Heart right ventricle (tissue), 16 donors: ENCODE data around the gene RILPL1. TPM values are rescaled to one million over a fixed set of nuclear protein-coding genes. Genes with fewer than 3 reads are reported as not detected.

Source experiments
- ATAC-seq, 8 donors: fragments of 200-7000 bp; cut with Tn5 transposase; one replicate each; pipeline ENCODE4 v1.9.1; 2020; ENCODE audit warnings: mild to moderate bottlenecking in 8 of 8, moderate library complexity in 8 of 8, moderate number of reproducible peaks in 1 of 8
- DNase-seq, 2 donors: peaks; one replicate each; pipeline ENCODE4 v3.0.0-alpha.2; 2020
- H3K27ac ChIP-seq, 10 donors: fragments of 200-600 bp; sonication (generic) in 2 of 10; one replicate each; pipeline versions ENCODE4 v1.5.0 to v1.8.0; 2020 to 2022; ENCODE audit warnings: mild to moderate bottlenecking in 3 of 10
- H3K27me3 ChIP-seq, 7 donors: fragments of 200-600 bp; one replicate each; pipeline ENCODE4 v1.8.0; 2021 to 2022; ENCODE audit warnings: mild to moderate bottlenecking in 2 of 7
- H3K36me3 ChIP-seq, 9 donors: fragments of 200-600 bp; sonication (generic) in 1 of 9; one replicate each; pipeline versions ENCODE4 v1.5.0 to v1.8.0; 2020 to 2022; ENCODE audit warnings: mild to moderate bottlenecking in 2 of 9
- H3K4me1 ChIP-seq, 9 donors: fragments of 200-600 bp; sonication (generic) in 1 of 9; one replicate each; pipeline versions ENCODE4 v1.5.0 to v1.8.0; 2020 to 2022; ENCODE audit warnings: mild to moderate bottlenecking in 4 of 9
- H3K4me3 ChIP-seq, 10 donors: fragments of 200-600 bp; sonication (generic) in 2 of 10; one replicate each; pipeline versions ENCODE4 v1.5.0 to v1.8.0; 2020 to 2022; ENCODE audit warnings: mild to moderate bottlenecking in 7 of 10, moderate library complexity in 2 of 10
- H3K9me3 ChIP-seq, 11 donors: fragments of 200-600 bp in 10 of 11; sonication (generic) in 2 of 11; one replicate each; pipeline versions ENCODE4 v1.5.0 to v1.8.0; 2013 to 2022; ENCODE audit warnings: mild to moderate bottlenecking in 2 of 11, control low read depth in 1 of 11, moderate library complexity in 1 of 11
- WGBS, 2 donors: extraction: QIAGEN DNeasy Blood & Tissue Kit; methylation state at CpG; one replicate each; pipeline ENCODE4 v1.1.7; 2013; ENCODE audit warnings: inconsistent platforms in 1 of 2; 5-methylcytosine and 5-hydroxymethylcytosine counted together
- intact Hi-C, 10 donors: fragments of 100-400 bp; cut with DNase I; formaldehyde crosslinking; loops; one replicate each; pipeline versions ENCODE4 v1.11.1 to v1.14.2; 2022
- polyA plus RNA-seq, 2 donors: library from polyadenylated mRNA; stranded (reverse); fragments of 200-250 nt; gene quantifications; one replicate each; pipeline ENCODE4 v1.2.3, GENCODE V29; 2013
- total RNA-seq, 10 donors: library from RNA; stranded (reverse); fragmentation: NEBNext Ultra II Directional in 3 of 10; extraction: Animal tissue kit (Norgen Biotek cat#: 25700) in 3 of 10; gene quantifications; one replicate each; pipeline versions ENCODE4 v1.2.1 to v1.2.4, GENCODE V29; 2021 to 2023
- TF ChIP-seq, protein P1 (sequence below), 9 donors: fragments of 200-600 bp; sonication (generic) in 2 of 9; IDR thresholded peaks; one replicate each; pipeline versions ENCODE4 v1.5.0 to v1.8.0; 2021 to 2022; ENCODE audit warnings: antibody characterized with exemption in 9 of 9, mild to moderate bottlenecking in 5 of 9, moderate library complexity in 1 of 9
- donor health status: Arrhythmogenic right ventricular cardiomyopathy.
- donor health status: ischemic (EF 13 %, LVEDD 7.1; RV severe dilation, severe dysfunction).
- donor health status: healthy with polysubstance abuse.
- donor health status: DM: no; HTN: yes; CAD: no.
- donor health status: DM: no; HTN: no; CAD: no.
- donor health status: ischemic (EF 25% LVEDD 6.9; RV normal size, moderate dysfunction).
- donor health status: ischemic (EF 25% LVEDD 5.7; RV mildly dilated, moderate dysfunction).
- donor health status: healthy.
- donor health status: DM: yes; HTN: yes; CAD: no.
- donor health status: Ischemic cardiomyopathy.
- donor health status: ischemic (EF 35%, LVEDD 5.7; RV mildly dilated, moderate dysfunction).
- donor health status: nonischemic (EF 11% LVEDD 7.7; RV severe dilation, severe dysfunction).
- donor health status: DM: yes; HTN: yes; CAD: no.
- donor health status: PGD.
- donor health status: ischemic (EF 29% LVEDD 5.4; RV normal size, mild dysfunction).
- donor health status: nonischemic (EF 23%, LVEDD 6.1; RV moderate dilation, normal function).

Gene RILPL1
- total and polyA plus RNA-seq, 12 donors = 71.4 to 132 (median 86.6) TPM

DNA sequence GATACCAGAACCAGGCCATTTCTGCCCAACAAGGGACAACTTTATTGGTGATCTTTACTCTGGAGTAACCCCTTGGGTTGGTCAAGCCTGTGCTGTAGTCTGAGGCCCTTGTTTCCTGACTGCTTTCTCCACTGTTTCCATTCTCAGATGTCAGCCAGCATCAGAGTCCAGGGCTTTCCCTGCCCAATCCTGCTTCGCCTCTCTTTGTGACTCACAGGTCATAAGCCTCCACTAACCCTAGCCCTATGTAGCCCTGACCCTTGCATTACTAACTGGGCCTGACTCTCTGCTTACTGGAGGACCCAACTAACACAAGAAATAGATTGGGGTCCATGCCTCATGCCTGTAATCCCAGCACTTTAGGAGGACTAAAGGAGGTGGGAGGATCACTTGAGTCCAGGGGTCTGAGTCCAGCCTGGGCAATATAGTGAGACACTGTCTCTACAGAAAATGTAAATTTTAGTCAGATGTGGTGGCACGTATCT is 84.2 kb downstream of the RILPL1 start:
- TF ChIP-seq, protein P1, sequence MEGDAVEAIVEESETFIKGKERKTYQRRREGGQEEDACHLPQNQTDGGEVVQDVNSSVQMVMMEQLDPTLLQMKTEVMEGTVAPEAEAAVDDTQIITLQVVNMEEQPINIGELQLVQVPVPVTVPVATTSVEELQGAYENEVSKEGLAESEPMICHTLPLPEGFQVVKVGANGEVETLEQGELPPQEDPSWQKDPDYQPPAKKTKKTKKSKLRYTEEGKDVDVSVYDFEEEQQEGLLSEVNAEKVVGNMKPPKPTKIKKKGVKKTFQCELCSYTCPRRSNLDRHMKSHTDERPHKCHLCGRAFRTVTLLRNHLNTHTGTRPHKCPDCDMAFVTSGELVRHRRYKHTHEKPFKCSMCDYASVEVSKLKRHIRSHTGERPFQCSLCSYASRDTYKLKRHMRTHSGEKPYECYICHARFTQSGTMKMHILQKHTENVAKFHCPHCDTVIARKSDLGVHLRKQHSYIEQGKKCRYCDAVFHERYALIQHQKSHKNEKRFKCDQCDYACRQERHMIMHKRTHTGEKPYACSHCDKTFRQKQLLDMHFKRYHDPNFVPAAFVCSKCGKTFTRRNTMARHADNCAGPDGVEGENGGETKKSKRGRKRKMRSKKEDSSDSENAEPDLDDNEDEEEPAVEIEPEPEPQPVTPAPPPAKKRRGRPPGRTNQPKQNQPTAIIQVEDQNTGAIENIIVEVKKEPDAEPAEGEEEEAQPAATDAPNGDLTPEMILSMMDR (IDR thresholded peaks at IDR 0.05) = no peak
- Histone ChIP-seq H3K27me3 (no peaks in the 10 kb centered on the region), H3K9me3 (no peaks in the 10 kb centered on the region), H3K4me1 (peaks cover 8 to 32% (median 24%) of the 10 kb centered on the region in 9 donors), H3K27ac (peak overlapping the region in 3 of 10 donors; percentile 26 to 89 (median 46)), H3K36me3 (no peaks in the 10 kb centered on the region), H3K4me3 (no peak overlapping the region)
- DNase-seq (no peak), ATAC-seq (no peak)
- WGBS, 2 donors = 89 to 90% methylated on average over 2 of the region's 2 CpGs
- intact Hi-C loops = no loop called here

- Histone ChIP-seq H3K36me3 (no peaks in the 10 kb centered on the region), H3K27me3 (no peaks in the 10 kb centered on the region), H3K4me1 (peaks cover 8 to 44% (median 28%) of the 10 kb centered on the region in 9 donors), H3K27ac (peak overlapping the region in 9 of 10 donors; percentile 28 to 90 (median 79)), H3K9me3 (no peaks in the 10 kb centered on the region), H3K4me3 (no peak overlapping the region)
- TF ChIP-seq, protein P1 (IDR thresholded peaks at IDR 0.05) = no peak
- DNase-seq (no peak), ATAC-seq (no peak)
- WGBS, 2 donors = 47 to 51% methylated on average over 4 of the region's 4 CpGs
- intact Hi-C loops = no loop called here
Measured at GRCh38 chr12:123446333-123446713, 87.2 kb downstream of the RILPL1 start.

DNA sequence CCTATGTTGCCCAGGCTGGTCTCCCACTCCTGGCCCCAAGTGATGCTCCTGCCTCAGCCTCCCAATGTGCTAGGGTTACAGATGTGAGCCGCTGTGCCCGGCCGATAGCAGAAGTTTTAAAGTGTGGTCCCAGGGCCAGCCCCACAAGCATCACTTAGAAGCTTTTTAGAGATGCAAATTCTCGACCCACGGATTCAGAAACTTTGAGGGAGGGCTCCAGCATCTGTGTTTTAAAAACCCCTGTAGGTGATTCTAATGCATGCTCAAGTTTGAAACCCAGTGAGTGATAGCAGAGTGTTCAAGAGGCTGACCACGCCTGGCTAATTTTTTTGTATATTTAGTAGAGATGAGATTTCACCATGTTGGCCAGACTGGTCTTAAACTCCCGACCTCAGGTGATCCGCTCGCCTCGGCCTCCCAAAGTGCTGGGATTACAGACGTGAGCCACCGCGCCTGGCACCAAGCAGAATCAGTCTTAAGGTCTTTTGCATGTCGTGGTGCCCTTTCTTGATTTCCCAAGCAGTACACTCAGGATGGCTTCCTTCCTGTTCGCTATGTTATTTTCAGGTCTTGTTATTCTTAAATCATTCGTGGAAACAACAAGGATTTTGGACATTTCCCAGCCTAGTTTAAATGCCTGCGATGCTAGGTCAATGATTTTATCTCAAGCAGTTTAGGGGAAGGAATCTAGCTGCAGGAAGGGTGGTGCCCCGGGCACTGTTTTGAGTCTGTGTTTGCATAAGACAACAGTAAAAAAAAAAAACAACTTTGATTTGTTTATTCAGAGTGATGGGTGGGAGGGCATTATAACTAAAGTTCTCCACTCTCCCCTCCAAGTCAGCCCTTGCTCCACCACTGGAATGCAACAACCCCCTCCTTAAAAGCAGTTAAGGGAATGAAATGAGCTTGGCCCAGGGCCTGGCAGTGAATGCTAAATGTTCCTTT is 87.9 kb downstream of the RILPL1 start:
- Histone ChIP-seq H3K9me3 (no peaks in the 10 kb centered on the region), H3K4me3 (peak overlapping the region in 3 of 10 donors; percentile 2 to 16 (median 13)), H3K27me3 (no peaks in the 10 kb centered on the region), H3K36me3 (no peaks in the 10 kb centered on the region), H3K4me1 (peaks cover 8 to 44% (median 28%) of the 10 kb centered on the region in 9 donors), H3K27ac (peak overlapping the region in 9 of 10 donors; percentile 28 to 90 (median 79))
- DNase-seq (peak; percentile 28 to 32), ATAC-seq (peak; percentile 73 to 88 (median 76))
- intact Hi-C loops = no loop called here
- TF ChIP-seq, protein P1 (IDR thresholded peaks at IDR 0.05) = no peak
- WGBS, 2 donors = 47 to 48% methylated on average over 18 of the region's 18 CpGs

- ATAC-seq (peak in 5 of 8 donors; percentile 11 to 50 (median 28)), DNase-seq (no peak)
- H3K9me3 ChIP-seq = no peaks in the 10 kb centered on the region
- TF ChIP-seq, protein P1 (IDR thresholded peaks at IDR 0.05) = no peak
- no peak overlapping the region for H3K4me3 ChIP-seq
- intact Hi-C loops = no loop called here
- H3K36me3 ChIP-seq = no peaks in the 10 kb centered on the region
- 69 to 72% methylated on average over 8 of the region's 8 CpGs for WGBS, 2 donors
- H3K27ac ChIP-seq = peak overlapping the region in 9 of 10 donors; percentile 28 to 90 (median 67)
- H3K27me3 ChIP-seq = no peaks in the 10 kb centered on the region
- H3K4me1 ChIP-seq = peaks cover 8 to 43% (median 28%) of the 10 kb centered on the region in 9 donors
Measured at GRCh38 chr12:123444092-123445026, 89.2 kb downstream of the RILPL1 start.
